Mammary epithelial cell (primary cell): Measurements from ENCODE around the gene RETREG1.
"Not testable (repeated sequence)": the region's sequence is repeated elsewhere in the genome, so short reads cannot be mapped to it uniquely, and the experiment has no call there.

Experiments used
- CTCF ChIP-seq, 2 donors: IDR thresholded peaks in 1 of 2; conservative IDR thresholded peaks in 1 of 2; 2 replicates each; pipeline ENCODE4 v1.5.1; 2011 to 2012; ENCODE audit warnings: inconsistent platforms in 2 of 2, low read length in 2 of 2, mild to moderate bottlenecking in 2 of 2, control low read depth in 1 of 2, low read depth in 1 of 2; ENCODE audit not compliant: insufficient read depth in 1 of 2; ENCODE audit errors: extremely low read depth in 1 of 2
- EZH2 ChIP-seq: IDR thresholded peaks from 2 replicates; pipeline ENCODE4 v1.6.1; 2012; ENCODE audit warnings: low read length, inconsistent platforms, borderline replicate concordance

GRCh38 chr5:16648739-16649138 is 31.9 kb upstream of the RETREG1 start:
- TF ChIP-seq CTCF (conservative IDR thresholded peaks at IDR 0.05 in 1 of 2, IDR thresholded peaks at IDR 0.05 in 1 of 2; ENCODE audit: extremely low read depth in 1 of 2, insufficient read depth in 1 of 2, low read depth in 1 of 2, low read length in 2 of 2); EZH2: not testable (repeated sequence)
